Transverse colon (tissue), 4 donors: ENCODE results near the gene EME1.

Experiments
- EP300 ChIP-seq: sonication (generic); formaldehyde crosslinking; IDR thresholded peaks from one replicate; pipeline ENCODE4 v1.6.1; 2017; ENCODE audit warnings: antibody characterized with exemption, low read depth
- POLR2A ChIP-seq: fragments of 450-650 bp; IDR thresholded peaks from one replicate; pipeline ENCODE4 v1.6.1; 2016; ENCODE audit warnings: antibody characterized with exemption, mild to moderate bottlenecking, moderate library complexity
- POLR2AphosphoS5 ChIP-seq, 3 donors: sonication (generic); formaldehyde crosslinking; IDR thresholded peaks; one replicate each; pipeline ENCODE4 v1.6.1; 2016; ENCODE audit warnings: antibody characterized with exemption in 3 of 3
- TF ChIP-seq, protein P1 (sequence below), 5 experiments: fragments of 200-600 bp in 3 of 5; fragments of 450-650 bp in 2 of 5; sonication (generic) in 3 of 5; IDR thresholded peaks; 1 replicate in 2 of 5; 2 replicates in 3 of 5; pipeline ENCODE4 v1.5.1; 2016 to 2017; ENCODE audit warnings: antibody characterized with exemption in 5 of 5, inconsistent platforms in 3 of 5, mild to moderate bottlenecking in 2 of 5, moderate library complexity in 1 of 5

DNA sequence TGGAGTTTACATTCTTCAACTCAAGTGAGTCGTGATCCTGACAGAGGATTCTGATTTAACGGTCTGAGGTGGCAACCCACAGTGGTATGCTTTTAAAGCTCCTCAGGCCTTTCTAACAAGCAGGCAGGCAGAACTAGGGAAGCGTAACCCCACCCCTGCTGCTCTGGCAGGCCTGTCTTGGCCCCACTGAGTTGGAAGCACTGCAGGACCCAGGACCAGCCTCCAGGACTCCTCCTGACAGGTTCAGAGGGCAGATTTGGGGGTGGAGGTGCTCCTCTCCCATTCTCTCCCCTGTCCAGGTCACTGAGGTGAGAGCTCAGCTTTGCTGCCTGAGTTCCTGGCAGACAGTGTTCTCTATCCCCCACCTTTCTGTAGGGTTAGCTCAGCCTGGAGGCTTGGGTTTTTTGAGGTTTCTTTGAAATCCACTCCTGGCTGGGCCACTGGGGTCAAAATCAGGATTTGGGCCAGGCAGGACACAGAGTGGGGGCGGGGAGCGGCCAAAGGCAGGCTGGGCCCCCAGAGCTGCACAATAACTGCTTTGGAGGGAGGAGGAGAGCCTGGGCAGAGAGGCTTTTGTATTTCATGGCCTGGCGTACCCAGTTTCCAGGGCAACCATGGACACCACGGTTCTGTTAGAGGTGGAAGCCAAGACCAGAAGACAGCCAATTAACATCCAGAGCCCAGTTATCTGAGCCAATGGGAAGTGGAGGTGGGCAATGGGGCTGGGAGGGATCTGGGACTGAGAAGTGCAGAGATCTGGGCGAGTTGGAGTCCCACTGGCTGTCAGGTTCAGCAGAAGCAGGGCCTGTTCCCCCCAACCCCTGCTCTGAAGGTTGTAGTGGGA lies 9.6 kb upstream of the EME1 start:
- TF ChIP-seq, protein P1, sequence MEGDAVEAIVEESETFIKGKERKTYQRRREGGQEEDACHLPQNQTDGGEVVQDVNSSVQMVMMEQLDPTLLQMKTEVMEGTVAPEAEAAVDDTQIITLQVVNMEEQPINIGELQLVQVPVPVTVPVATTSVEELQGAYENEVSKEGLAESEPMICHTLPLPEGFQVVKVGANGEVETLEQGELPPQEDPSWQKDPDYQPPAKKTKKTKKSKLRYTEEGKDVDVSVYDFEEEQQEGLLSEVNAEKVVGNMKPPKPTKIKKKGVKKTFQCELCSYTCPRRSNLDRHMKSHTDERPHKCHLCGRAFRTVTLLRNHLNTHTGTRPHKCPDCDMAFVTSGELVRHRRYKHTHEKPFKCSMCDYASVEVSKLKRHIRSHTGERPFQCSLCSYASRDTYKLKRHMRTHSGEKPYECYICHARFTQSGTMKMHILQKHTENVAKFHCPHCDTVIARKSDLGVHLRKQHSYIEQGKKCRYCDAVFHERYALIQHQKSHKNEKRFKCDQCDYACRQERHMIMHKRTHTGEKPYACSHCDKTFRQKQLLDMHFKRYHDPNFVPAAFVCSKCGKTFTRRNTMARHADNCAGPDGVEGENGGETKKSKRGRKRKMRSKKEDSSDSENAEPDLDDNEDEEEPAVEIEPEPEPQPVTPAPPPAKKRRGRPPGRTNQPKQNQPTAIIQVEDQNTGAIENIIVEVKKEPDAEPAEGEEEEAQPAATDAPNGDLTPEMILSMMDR (IDR thresholded peaks at IDR 0.05): no peak
- TF ChIP-seq POLR2A (no peak), POLR2AphosphoS5 (IDR thresholded peaks at IDR 0.05) (no peak), EP300 (no peak)
